HEK293 (cell line): Measurements from ENCODE around the gene PAF1.
A peak's percentile ranks its signal among the peaks of the same experiment; 100 is the strongest.

Experiments
- ELK4 ChIP-seq: IDR thresholded peaks from 2 replicates; pipeline ENCODE4 v1.6.1; 2011; ENCODE audit warnings: mild to moderate bottlenecking, low read depth, low read length, borderline replicate concordance
- KLF1 ChIP-seq: fragments of 450-650 bp; formaldehyde crosslinking; IDR thresholded peaks from 2 replicates; pipeline ENCODE4 v1.5.1; 2016; ENCODE audit warnings: missing biosample characterization, missing genetic modification characterization
- KLF16 ChIP-seq: fragments of 450-650 bp; formaldehyde crosslinking; IDR thresholded peaks from 2 replicates; pipeline ENCODE4 v1.5.1; 2017; ENCODE audit warnings: missing biosample characterization, missing genetic modification characterization
- OSR2 ChIP-seq: fragments of 450-650 bp; formaldehyde crosslinking; IDR thresholded peaks from 2 replicates; pipeline ENCODE4 v1.5.1; 2016; ENCODE audit warnings: missing biosample characterization, missing genetic modification characterization
- SCRT1 ChIP-seq: fragments of 450-650 bp; formaldehyde crosslinking; IDR thresholded peaks from 2 replicates; pipeline ENCODE4 v1.5.1; 2016; ENCODE audit warnings: missing biosample characterization, missing genetic modification characterization, borderline replicate concordance
- SETDB1 ChIP-seq: IDR thresholded peaks from one replicate; pipeline ENCODE4 v1.6.1; 2017; ENCODE audit warnings: mild to moderate bottlenecking, low read length, moderate library complexity, mixed read lengths; ENCODE audit not compliant: insufficient read length
- SP7 ChIP-seq: fragments of 450-650 bp; formaldehyde crosslinking; IDR thresholded peaks from 2 replicates; pipeline ENCODE4 v1.5.1; 2016; ENCODE audit warnings: missing biosample characterization, missing genetic modification characterization
- TRIM28 ChIP-seq: IDR thresholded peaks from 2 replicates; pipeline ENCODE4 v1.6.1; 2011; ENCODE audit warnings: low read length, control low read depth, borderline replicate concordance
- YY1 ChIP-seq: fragments of 450-650 bp; formaldehyde crosslinking; IDR thresholded peaks from 2 replicates; pipeline ENCODE4 v1.5.1; 2018; ENCODE audit warnings: missing biosample characterization, missing genetic modification characterization
- ZBTB1 ChIP-seq: fragments of 450-650 bp; formaldehyde crosslinking; IDR thresholded peaks from 2 replicates; pipeline ENCODE4 v1.5.1; 2016; ENCODE audit warnings: missing biosample characterization, missing genetic modification characterization
- ZBTB8A ChIP-seq: fragments of 450-650 bp; formaldehyde crosslinking; IDR thresholded peaks from 2 replicates; pipeline ENCODE4 v1.5.1; 2016; ENCODE audit warnings: missing biosample characterization, missing genetic modification characterization
- ZFP37 ChIP-seq: fragments of 450-650 bp; formaldehyde crosslinking; IDR thresholded peaks from 2 replicates; pipeline ENCODE4 v1.5.1; 2016; ENCODE audit warnings: missing biosample characterization, missing genetic modification characterization
- ZFP41 ChIP-seq: fragments of 450-650 bp; formaldehyde crosslinking; IDR thresholded peaks from 2 replicates; pipeline ENCODE4 v1.5.1; 2016; ENCODE audit warnings: missing biosample characterization, missing genetic modification characterization, borderline replicate concordance
- ZNF138 ChIP-seq: fragments of 450-650 bp; formaldehyde crosslinking; IDR thresholded peaks from 2 replicates; pipeline ENCODE4 v1.5.1; 2016; ENCODE audit warnings: missing biosample characterization, missing genetic modification characterization, borderline replicate concordance
- ZNF146 ChIP-seq: fragments of 450-650 bp; formaldehyde crosslinking; IDR thresholded peaks from 2 replicates; pipeline ENCODE4 v1.5.1; 2016; ENCODE audit warnings: missing biosample characterization, missing genetic modification characterization
- ZNF175 ChIP-seq: fragments of 450-650 bp; formaldehyde crosslinking; IDR thresholded peaks from 2 replicates; pipeline ENCODE4 v1.5.1; 2016; ENCODE audit warnings: missing biosample characterization, missing genetic modification characterization
- ZNF239 ChIP-seq: fragments of 450-650 bp; formaldehyde crosslinking; IDR thresholded peaks from 2 replicates; pipeline ENCODE4 v1.5.1; 2016; ENCODE audit warnings: missing biosample characterization, missing genetic modification characterization
- ZNF26 ChIP-seq: fragments of 450-650 bp; formaldehyde crosslinking; IDR thresholded peaks from 2 replicates; pipeline ENCODE4 v1.5.1; 2016; ENCODE audit warnings: missing biosample characterization, missing genetic modification characterization
- ZNF280C ChIP-seq: fragments of 450-650 bp; formaldehyde crosslinking; IDR thresholded peaks from 2 replicates; pipeline ENCODE4 v1.5.1; 2016; ENCODE audit warnings: missing biosample characterization, missing genetic modification characterization
- ZNF433 ChIP-seq: fragments of 450-650 bp; formaldehyde crosslinking; IDR thresholded peaks from 2 replicates; pipeline ENCODE4 v1.5.1; 2016; ENCODE audit warnings: missing biosample characterization, missing genetic modification characterization, low read depth
- ZNF521 ChIP-seq: fragments of 450-650 bp; formaldehyde crosslinking; IDR thresholded peaks from 2 replicates; pipeline ENCODE4 v1.5.1; 2017; ENCODE audit warnings: missing biosample characterization, mild to moderate bottlenecking, missing genetic modification characterization
- ZNF529 ChIP-seq: fragments of 450-650 bp; formaldehyde crosslinking; IDR thresholded peaks from 2 replicates; pipeline ENCODE4 v1.5.1; 2017; ENCODE audit warnings: missing genetic modification characterization, missing biosample characterization; ENCODE audit not compliant: insufficient replicate concordance
- ZNF549 ChIP-seq: fragments of 450-650 bp; IDR thresholded peaks from 2 replicates; pipeline ENCODE4 v1.5.1; 2018; ENCODE audit warnings: missing biosample characterization, missing genetic modification characterization, mild to moderate bottlenecking, inconsistent platforms, moderate library complexity
- ZNF585B ChIP-seq: fragments of 450-650 bp; formaldehyde crosslinking; IDR thresholded peaks from 2 replicates; pipeline ENCODE4 v1.5.1; 2016; ENCODE audit warnings: missing biosample characterization, missing genetic modification characterization
- ZNF600 ChIP-seq: fragments of 450-650 bp; formaldehyde crosslinking; IDR thresholded peaks from 2 replicates; pipeline ENCODE4 v1.5.1; 2016; ENCODE audit warnings: missing biosample characterization, missing genetic modification characterization
- ZNF626 ChIP-seq: fragments of 450-650 bp; sonication (Bioruptor Pico); formaldehyde crosslinking; IDR thresholded peaks from 2 replicates; pipeline ENCODE4 v1.5.1; 2018; ENCODE audit warnings: missing biosample characterization, missing genetic modification characterization, inconsistent platforms
- ZNF792 ChIP-seq: fragments of 450-650 bp; formaldehyde crosslinking; IDR thresholded peaks from 2 replicates; pipeline ENCODE4 v1.5.1; 2016; ENCODE audit warnings: missing biosample characterization, missing genetic modification characterization
- TF ChIP-seq, protein P1 (sequence below): fragments of 450-650 bp; formaldehyde crosslinking; IDR thresholded peaks from 2 replicates; pipeline ENCODE4 v1.5.1; 2016; ENCODE audit warnings: missing biosample characterization, missing genetic modification characterization, borderline replicate concordance
- TF ChIP-seq, protein P2 (sequence below): fragments of 450-650 bp; formaldehyde crosslinking; IDR thresholded peaks from 2 replicates; pipeline ENCODE4 v1.5.1; 2016; ENCODE audit warnings: missing biosample characterization, missing genetic modification characterization
- TF ChIP-seq, protein P3 (sequence below): fragments of 450-650 bp; formaldehyde crosslinking; IDR thresholded peaks from 2 replicates; pipeline ENCODE4 v1.5.1; 2016; ENCODE audit warnings: missing biosample characterization, missing genetic modification characterization

The PAF1 gene

DNA sequence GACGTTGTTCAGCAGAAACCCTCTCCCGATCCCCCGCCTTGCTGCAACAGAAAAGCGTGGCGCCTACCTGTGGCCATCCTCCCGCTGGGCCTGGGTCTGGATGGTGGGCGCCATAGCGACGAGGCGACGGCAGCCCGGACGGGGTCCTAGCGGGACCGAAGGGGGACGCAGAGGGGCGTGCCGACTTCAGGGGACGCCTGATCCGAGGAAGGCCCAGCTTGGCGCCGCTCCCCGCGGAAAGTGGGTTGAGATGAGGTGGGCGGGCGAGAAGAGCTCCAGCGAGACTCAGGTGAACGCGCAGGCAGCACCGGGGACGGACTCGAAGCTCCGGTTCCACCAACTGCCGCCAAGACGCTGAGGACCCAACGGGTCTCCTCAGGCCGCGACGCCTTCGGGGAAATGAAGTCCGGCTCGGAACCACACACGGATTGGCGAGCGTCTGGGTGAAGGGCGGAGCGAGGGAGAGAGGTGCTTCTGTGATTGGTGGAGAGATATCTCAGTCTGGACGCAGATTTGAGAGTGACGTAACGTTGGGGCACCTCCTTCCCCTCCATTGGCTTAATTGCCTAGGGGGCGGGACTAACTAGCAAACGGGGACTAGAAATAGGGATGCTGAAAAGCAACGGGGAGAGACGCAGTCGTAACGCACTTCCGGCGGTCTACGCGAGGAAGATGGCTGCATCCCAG is at the start of gene PAF1, which contains the start of gene MED29 (continued):
- TF ChIP-seq ELK4 (no peak), ZNF792 (tag by site-specific recombination) (peak; percentile 96; the same call in 1 of the 2 replicates), SCRT1 (tag by site-specific recombination) (peak; percentile 100), KLF1 (peak; percentile 88), ZNF600 (tag by site-specific recombination) (peak; percentile 100), ZBTB1 (tag by site-specific recombination) (no peak), ZFP37 (tag by site-specific recombination) (peak; percentile 98), OSR2 (no peak), ZNF529 (tag by site-specific recombination) (no peak), TRIM28 (no peak), ZNF280C (tag by site-specific recombination) (no peak), ZBTB8A (tag by site-specific recombination) (peak; percentile 90), ZNF175 (no peak), ZNF239 (tag by site-specific recombination) (peak; percentile 91), ZFP41 (no peak), ZNF433 (tag by site-specific recombination) (no peak), ZNF26 (no peak), ZNF549 (tag by site-specific recombination) (no peak), ZNF146 (tag by site-specific recombination) (peak; percentile 51; the same call in 1 of the 2 replicates), ZNF521 (no peak), KLF16 (peak; percentile 98), ZNF138 (tag by site-specific recombination) (no peak), ZNF585B (no peak), ZNF626 (tag by site-specific recombination) (no peak), SP7 (tag by site-specific recombination) (peak; percentile 96), SETDB1 (no peak), YY1 (tag by site-specific recombination) (peak; percentile 99)
- TF ChIP-seq, protein P1, sequence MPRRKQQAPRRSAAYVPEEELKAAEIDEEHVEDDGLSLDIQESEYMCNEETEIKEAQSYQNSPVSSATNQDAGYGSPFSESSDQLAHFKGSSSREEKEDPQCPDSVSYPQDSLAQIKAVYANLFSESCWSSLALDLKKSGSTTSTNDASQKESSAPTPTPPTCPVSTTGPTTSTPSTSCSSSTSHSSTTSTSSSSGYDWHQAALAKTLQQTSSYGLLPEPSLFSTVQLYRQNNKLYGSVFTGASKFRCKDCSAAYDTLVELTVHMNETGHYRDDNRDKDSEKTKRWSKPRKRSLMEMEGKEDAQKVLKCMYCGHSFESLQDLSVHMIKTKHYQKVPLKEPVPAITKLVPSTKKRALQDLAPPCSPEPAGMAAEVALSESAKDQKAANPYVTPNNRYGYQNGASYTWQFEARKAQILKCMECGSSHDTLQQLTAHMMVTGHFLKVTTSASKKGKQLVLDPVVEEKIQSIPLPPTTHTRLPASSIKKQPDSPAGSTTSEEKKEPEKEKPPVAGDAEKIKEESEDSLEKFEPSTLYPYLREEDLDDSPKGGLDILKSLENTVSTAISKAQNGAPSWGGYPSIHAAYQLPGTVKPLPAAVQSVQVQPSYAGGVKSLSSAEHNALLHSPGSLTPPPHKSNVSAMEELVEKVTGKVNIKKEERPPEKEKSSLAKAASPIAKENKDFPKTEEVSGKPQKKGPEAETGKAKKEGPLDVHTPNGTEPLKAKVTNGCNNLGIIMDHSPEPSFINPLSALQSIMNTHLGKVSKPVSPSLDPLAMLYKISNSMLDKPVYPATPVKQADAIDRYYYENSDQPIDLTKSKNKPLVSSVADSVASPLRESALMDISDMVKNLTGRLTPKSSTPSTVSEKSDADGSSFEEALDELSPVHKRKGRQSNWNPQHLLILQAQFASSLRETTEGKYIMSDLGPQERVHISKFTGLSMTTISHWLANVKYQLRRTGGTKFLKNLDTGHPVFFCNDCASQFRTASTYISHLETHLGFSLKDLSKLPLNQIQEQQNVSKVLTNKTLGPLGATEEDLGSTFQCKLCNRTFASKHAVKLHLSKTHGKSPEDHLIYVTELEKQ (tag by site-specific recombination): 0 out of 2 replicates have a peak, but pooled peaks have one; percentile 55
- TF ChIP-seq, protein P2, sequence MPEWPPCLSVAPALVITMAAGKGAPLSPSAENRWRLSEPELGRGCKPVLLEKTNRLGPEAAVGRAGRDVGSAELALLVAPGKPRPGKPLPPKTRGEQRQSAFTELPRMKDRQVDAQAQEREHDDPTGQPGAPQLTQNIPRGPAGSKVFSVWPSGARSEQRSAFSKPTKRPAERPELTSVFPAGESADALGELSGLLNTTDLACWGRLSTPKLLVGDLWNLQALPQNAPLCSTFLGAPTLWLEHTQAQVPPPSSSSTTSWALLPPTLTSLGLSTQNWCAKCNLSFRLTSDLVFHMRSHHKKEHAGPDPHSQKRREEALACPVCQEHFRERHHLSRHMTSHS (tag by site-specific recombination): no peak
- TF ChIP-seq, protein P3, sequence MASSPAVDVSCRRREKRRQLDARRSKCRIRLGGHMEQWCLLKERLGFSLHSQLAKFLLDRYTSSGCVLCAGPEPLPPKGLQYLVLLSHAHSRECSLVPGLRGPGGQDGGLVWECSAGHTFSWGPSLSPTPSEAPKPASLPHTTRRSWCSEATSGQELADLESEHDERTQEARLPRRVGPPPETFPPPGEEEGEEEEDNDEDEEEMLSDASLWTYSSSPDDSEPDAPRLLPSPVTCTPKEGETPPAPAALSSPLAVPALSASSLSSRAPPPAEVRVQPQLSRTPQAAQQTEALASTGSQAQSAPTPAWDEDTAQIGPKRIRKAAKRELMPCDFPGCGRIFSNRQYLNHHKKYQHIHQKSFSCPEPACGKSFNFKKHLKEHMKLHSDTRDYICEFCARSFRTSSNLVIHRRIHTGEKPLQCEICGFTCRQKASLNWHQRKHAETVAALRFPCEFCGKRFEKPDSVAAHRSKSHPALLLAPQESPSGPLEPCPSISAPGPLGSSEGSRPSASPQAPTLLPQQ (tag by site-specific recombination): peak; percentile 93
